Measurements from ENCODE around the gene HSPA14.

GRCh38 chr10:14878266-14879123 lies 40.4 kb downstream of the HSPA14 start, which contains the start of gene SUV39H2:
- 0 out of 2 replicates have a peak, but pooled peaks have one; percentile 1 for TF ChIP-seq CTCF (conservative IDR thresholded peaks at IDR 0.05; ENCODE audit: low read depth, low read length)
- TF ChIP-seq FOS (IDR thresholded peaks at IDR 0.05; ENCODE audit: low read depth, low read length), result peak; percentile 13; the same call in 1 of the 2 replicates
